Type B pancreatic cell (in vitro differentiated cells): ENCODE results near the gene POLR2I. TPM values are rescaled to one million over a fixed set of nuclear protein-coding genes. Genes with fewer than 3 reads are reported as not detected.

Source experiments
- DNase-seq: peaks from one replicate; pipeline ENCODE4 v3.0.0; 2021; ENCODE audit warnings: mixed read lengths; ENCODE audit not compliant: unreplicated experiment; ENCODE audit errors: extremely low spot score
- H3K27ac Mint-ChIP-seq: 2 replicates; pipeline ENCODE4 v1.8.0; 2021; ENCODE audit warnings: mild to moderate bottlenecking, mixed read lengths
- H3K27me3 Mint-ChIP-seq: 2 replicates; pipeline ENCODE4 v1.8.0; 2021; ENCODE audit warnings: mixed read lengths
- H3K36me3 Mint-ChIP-seq: 2 replicates; pipeline ENCODE4 v1.8.0; 2021; ENCODE audit warnings: mixed read lengths
- H3K4me1 Mint-ChIP-seq: one replicate; pipeline ENCODE4 v1.8.0; 2021; ENCODE audit warnings: mixed read lengths; ENCODE audit not compliant: unreplicated experiment
- H3K4me3 Mint-ChIP-seq: 2 replicates; pipeline ENCODE4 v1.8.0; 2021; ENCODE audit warnings: mild to moderate bottlenecking, mixed read lengths
- H3K9me3 Mint-ChIP-seq: 2 replicates; pipeline ENCODE4 v1.8.0; 2021; ENCODE audit warnings: mixed read lengths
- total RNA-seq: library from RNA; stranded (reverse); gene quantifications from 2 replicates; pipeline ENCODE4 v1.2.1, GENCODE V29; 2021; ENCODE audit warnings: low replicate concordance
- TF ChIP-seq, protein P1 (sequence below): fragments of 200-600 bp; sonication (generic); conservative IDR thresholded peaks from 2 replicates; pipeline ENCODE4 v1.5.0; 2021; ENCODE audit warnings: antibody characterized with exemption, mild to moderate bottlenecking

The POLR2I gene
- total RNA-seq, 1 donor from 2014 or later: 81.7 TPM

DNA sequence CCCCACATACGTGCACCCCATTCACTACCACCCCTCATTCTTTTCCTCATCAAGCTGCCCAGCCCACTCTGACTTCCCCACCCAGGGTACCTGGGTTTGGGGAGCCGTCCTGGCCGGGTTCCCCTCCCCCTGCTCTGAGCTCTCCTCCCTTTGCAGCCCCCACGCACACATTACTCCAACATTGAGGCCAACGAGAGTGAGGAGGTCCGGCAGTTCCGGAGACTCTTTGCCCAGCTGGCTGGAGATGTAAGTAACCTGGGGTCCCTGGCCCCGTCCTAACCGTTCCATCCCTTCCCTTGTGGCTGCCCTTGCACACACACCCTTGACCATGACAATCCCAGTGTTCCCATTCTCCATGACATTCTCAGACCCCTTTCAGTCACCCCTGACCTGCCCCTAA lies 27.8 kb upstream of the POLR2I start:
- TF ChIP-seq, protein P1, sequence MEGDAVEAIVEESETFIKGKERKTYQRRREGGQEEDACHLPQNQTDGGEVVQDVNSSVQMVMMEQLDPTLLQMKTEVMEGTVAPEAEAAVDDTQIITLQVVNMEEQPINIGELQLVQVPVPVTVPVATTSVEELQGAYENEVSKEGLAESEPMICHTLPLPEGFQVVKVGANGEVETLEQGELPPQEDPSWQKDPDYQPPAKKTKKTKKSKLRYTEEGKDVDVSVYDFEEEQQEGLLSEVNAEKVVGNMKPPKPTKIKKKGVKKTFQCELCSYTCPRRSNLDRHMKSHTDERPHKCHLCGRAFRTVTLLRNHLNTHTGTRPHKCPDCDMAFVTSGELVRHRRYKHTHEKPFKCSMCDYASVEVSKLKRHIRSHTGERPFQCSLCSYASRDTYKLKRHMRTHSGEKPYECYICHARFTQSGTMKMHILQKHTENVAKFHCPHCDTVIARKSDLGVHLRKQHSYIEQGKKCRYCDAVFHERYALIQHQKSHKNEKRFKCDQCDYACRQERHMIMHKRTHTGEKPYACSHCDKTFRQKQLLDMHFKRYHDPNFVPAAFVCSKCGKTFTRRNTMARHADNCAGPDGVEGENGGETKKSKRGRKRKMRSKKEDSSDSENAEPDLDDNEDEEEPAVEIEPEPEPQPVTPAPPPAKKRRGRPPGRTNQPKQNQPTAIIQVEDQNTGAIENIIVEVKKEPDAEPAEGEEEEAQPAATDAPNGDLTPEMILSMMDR: no peak
- H3K9me3 Mint-ChIP-seq: peaks cover 5% of the 10 kb centered on the region
- peaks cover 25% of the 10 kb centered on the region for H3K36me3 Mint-ChIP-seq
- DNase-seq: no peak
- H3K4me3 Mint-ChIP-seq: peak overlapping the region; percentile 68
- peak overlapping the region; percentile 56 for H3K27ac Mint-ChIP-seq
- no peaks in the 10 kb centered on the region for H3K27me3 Mint-ChIP-seq
- peaks cover 9% of the 10 kb centered on the region for H3K4me1 Mint-ChIP-seq

DNA sequence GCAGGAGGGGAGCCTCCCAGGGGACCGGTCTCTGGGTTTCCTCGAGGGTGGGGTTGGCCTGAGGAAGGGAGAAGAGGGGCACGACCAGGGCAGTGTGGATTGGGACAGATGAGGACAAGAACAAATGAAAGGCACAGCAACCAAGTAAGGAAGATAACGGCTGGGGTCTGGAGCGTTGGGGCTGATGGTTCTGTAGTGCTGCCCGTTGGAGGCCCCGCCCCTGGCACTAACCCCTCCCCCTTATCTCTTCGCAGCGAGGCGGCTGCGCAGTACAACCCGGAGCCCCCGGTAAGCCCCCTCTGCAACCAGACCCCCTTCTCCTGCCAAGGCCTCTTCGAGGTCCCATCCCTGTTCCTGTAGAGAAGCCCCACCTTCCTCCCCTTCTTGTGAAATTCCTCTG lies 27.4 kb upstream of the POLR2I start:
- Mint-ChIP-seq H3K4me1 (peaks cover 9% of the 10 kb centered on the region), H3K36me3 (peaks cover 24% of the 10 kb centered on the region), H3K27me3 (no peaks in the 10 kb centered on the region), H3K4me3 (peak overlapping the region; percentile 92), H3K9me3 (peaks cover 5% of the 10 kb centered on the region), H3K27ac (no peak overlapping the region)
- TF ChIP-seq, protein P1: no peak
- DNase-seq: no peak

- TF ChIP-seq, protein P1: no peak
- peaks cover 18% of the 10 kb centered on the region for H3K36me3 Mint-ChIP-seq
- H3K4me1 Mint-ChIP-seq: peaks cover 9% of the 10 kb centered on the region
Observed at GRCh38 chr19:36141039-36141927, 26.6 kb upstream of the POLR2I start.

DNA sequence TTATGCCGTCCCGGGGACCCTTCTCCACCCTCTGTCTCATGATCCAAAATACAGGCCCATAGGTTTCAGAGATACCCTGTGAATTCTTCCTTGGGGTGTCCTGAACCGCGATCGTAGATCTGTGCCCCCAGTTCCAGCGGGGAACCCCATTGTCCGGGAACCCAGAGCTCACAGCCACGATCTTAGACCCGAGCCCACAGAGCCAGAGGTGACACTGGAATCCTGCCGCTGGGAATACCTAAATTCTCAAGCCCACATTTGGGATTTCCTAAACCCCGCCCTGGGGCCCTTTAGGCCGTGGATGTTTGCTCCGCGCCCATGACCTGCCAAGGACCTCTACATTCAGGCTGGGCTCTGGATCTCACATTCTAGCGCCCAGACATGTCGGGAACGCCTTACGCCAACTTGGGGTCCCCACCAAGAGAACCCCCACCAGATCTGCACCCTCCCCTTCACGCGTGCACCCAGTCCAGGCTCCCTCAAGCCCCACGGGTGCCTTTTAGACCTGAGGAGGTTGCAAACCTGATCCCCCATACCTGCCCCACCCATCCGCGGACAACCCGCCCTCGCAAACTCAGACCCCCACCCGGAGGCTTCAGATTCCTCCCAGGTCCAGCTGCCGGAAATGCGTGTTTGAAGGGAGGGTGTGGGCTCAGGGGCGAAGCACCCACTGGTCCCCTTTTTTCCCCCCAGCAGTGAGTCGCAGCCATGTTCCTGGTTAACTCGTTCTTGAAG lies 25.8 kb upstream of the POLR2I start:
- TF ChIP-seq, protein P1: no peak
- DNase-seq: no peak
- peaks cover 9% of the 10 kb centered on the region for H3K4me1 Mint-ChIP-seq
- H3K27me3 Mint-ChIP-seq: no peaks in the 10 kb centered on the region
- peaks cover 16% of the 10 kb centered on the region for H3K36me3 Mint-ChIP-seq
- peak overlapping the region; percentile 92 for H3K4me3 Mint-ChIP-seq
- peak overlapping the region; percentile 98 for H3K27ac Mint-ChIP-seq
- peaks cover 5% of the 10 kb centered on the region for H3K9me3 Mint-ChIP-seq

More at GRCh38 chr19:36141039-36141927, 26.6 kb upstream of the POLR2I start:
- peak; percentile 89 for DNase-seq
- Mint-ChIP-seq H3K27ac (peak overlapping the region; percentile 98), H3K27me3 (no peaks in the 10 kb centered on the region), H3K4me3 (peak overlapping the region; percentile 92), H3K9me3 (peaks cover 5% of the 10 kb centered on the region)

DNA sequence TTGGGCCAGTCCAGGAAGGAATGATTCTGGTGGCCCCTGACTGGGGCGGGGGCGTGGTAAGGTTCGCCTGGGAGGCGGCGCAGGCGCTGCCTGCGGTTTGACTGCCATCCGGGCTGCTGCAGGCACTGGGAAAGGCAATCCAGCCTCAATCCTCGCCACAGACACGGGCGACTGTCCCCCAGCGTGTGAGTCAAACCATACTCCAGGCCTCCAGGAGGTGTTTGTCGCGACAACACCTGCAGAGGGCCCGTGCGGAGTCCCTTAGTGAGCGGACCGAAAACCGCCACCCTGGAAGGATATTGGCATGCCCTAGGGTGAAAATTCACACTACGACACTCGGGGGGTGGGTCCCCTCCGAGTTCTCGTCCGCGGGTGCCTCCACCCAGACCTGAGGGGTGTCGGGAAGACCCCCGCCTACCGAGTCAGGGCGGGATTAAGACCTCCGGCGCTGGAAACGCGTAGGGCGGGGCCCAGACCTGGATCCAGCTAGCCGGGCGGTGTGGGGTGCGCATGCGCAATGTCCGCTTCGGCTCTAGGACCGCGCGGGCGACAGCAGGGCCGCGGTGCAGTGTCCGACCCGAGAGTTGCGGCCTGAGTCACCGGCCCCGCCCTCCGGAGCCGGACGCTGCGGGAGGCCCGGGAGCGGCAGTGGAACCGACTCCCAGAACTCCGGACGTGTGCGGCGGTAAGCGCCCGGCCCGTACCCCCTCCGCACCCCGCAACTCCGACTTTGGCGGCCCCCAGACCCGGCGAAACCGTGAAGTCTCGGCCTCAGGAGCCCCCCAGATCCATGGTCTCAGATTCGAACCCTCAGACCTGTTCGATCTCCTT lies 25.0 kb upstream of the POLR2I start, which contains the start of gene CAPNS1:
Gene CAPNS1 (plus strand): TSS at position 594 of the 831 bp plus-strand sequence. CDS start 946 bp downstream, outside the sequence.
- peak; percentile 98 for DNase-seq
- Mint-ChIP-seq H3K27me3 (no peaks in the 10 kb centered on the region), H3K4me1 (peaks cover 9% of the 10 kb centered on the region), H3K4me3 (peak within 1 kb of the TSS; percentile 92), H3K36me3 (peaks cover 16% of the 10 kb centered on the region), H3K27ac (peak within 1 kb of the TSS; percentile 98), H3K9me3 (peaks cover 5% of the 10 kb centered on the region)
- TF ChIP-seq, protein P1: peak; percentile 54
